ENCODE measurements around the gene DBN1.

The DBN1 gene

GRCh38 chr5:177439518-177440053 is 33.8 kb downstream of the DBN1 start:
- TF ChIP-seq CTCF (IDR thresholded peaks at IDR 0.05; ENCODE audit: low read depth, low read length, missing control alignments) = no peak
- H3K4me3 ChIP-seq (ENCODE audit: low read depth, low read length) = no peak overlapping the region
- no peak for DNase-seq (ENCODE audit: low read depth)

GRCh38 chr5:177438468-177438867 is 35.0 kb downstream of the DBN1 start:
- no peak for DNase-seq (ENCODE audit: low read depth)
- TF ChIP-seq CTCF (IDR thresholded peaks at IDR 0.05; ENCODE audit: low read depth, low read length, missing control alignments) = no peak

GRCh38 chr5:177437623-177438022 is 35.8 kb downstream of the DBN1 start:
- DNase-seq (ENCODE audit: low read depth) = no peak
- TF ChIP-seq CTCF (IDR thresholded peaks at IDR 0.05; ENCODE audit: low read depth, low read length, missing control alignments) = no peak
- no peak overlapping the region for H3K4me3 ChIP-seq (ENCODE audit: low read depth, low read length)

More at GRCh38 chr5:177438468-177438867, 35.0 kb downstream of the DBN1 start:
- no peak overlapping the region for H3K4me3 ChIP-seq (ENCODE audit: low read depth, low read length)

- H3K4me3 ChIP-seq (ENCODE audit: low read depth, low read length) = no peak overlapping the region
- DNase-seq (ENCODE audit: low read depth) = no peak
- no peak for TF ChIP-seq CTCF (IDR thresholded peaks at IDR 0.05; ENCODE audit: low read depth, low read length, missing control alignments)
Measured at GRCh38 chr5:177435847-177436536, 37.4 kb downstream of the DBN1 start.

GRCh38 chr5:177434942-177435738 is 38.3 kb downstream of the DBN1 start:
- no peak for DNase-seq (ENCODE audit: low read depth)
- TF ChIP-seq CTCF (IDR thresholded peaks at IDR 0.05; ENCODE audit: low read depth, low read length, missing control alignments) = no peak
- no peak overlapping the region for H3K4me3 ChIP-seq (ENCODE audit: low read depth, low read length)

GRCh38 chr5:177434437-177434836 is 39.0 kb downstream of the DBN1 start:
- TF ChIP-seq CTCF (IDR thresholded peaks at IDR 0.05; ENCODE audit: low read depth, low read length, missing control alignments) = no peak
- H3K4me3 ChIP-seq (ENCODE audit: low read depth, low read length) = no peak overlapping the region
- DNase-seq (ENCODE audit: low read depth) = no peak
